A673 (cell line): ENCODE data around the gene DOCK4. TPM values are rescaled to one million over a fixed set of nuclear protein-coding genes. Genes with fewer than 3 reads are reported as not detected.

ENCODE experiments used
- BruUV-seq: library from RNA; stranded (reverse); fragments of 400-500 nt; replicated peaks from 2 replicates; lab custom pipeline; 2021; lab: Mats Ljungman, UMichigan
- CTCF ChIA-PET: fragments of 300-600 bp; sonication (Branson Sonifier 250); formaldehyde crosslinking; loops from one replicate; lab custom pipeline; 2022; ENCODE audit warnings: antibody characterized with exemption; lab: Charles Lee
- POLR2A ChIA-PET: fragments of 300-600 bp; sonication (Branson Sonifier 250); formaldehyde crosslinking; loops from one replicate; lab custom pipeline; 2022; ENCODE audit warnings: antibody characterized with exemption; ENCODE audit not compliant: low non-redundant PET; lab: Charles Lee
- DNase-seq: peaks from one replicate; pipeline ENCODE4 v3.0.0-alpha.2; 2015; ENCODE audit warnings: low spot score
- H3K27ac ChIP-seq: fragments of 200-600 bp; sonication (generic); 2 replicates; pipeline ENCODE4 v1.5.1; 2016; ENCODE audit warnings: mixed run types, low read depth, mild to moderate bottlenecking, mixed read lengths, antibody characterized with exemption, low read length; ENCODE audit not compliant: poor library complexity, severe bottlenecking
- H3K27me3 ChIP-seq: fragments of 200-600 bp; sonication (generic); replicated peaks from 2 replicates; pipeline ENCODE4 v1.6.1; 2017; ENCODE audit warnings: mixed run types, low read depth, mild to moderate bottlenecking, mixed read lengths, antibody characterized with exemption, low read length; ENCODE audit not compliant: insufficient read depth, poor library complexity
- H3K36me3 ChIP-seq: fragments of 200-600 bp; sonication (generic); 2 replicates; pipeline ENCODE4 v1.6.1; 2016; ENCODE audit warnings: mixed run types, mild to moderate bottlenecking, mixed read lengths, antibody characterized with exemption, low read length; ENCODE audit not compliant: insufficient read depth, poor library complexity, severe bottlenecking
- H3K4me1 ChIP-seq: fragments of 200-600 bp; sonication (generic); 2 replicates; pipeline ENCODE4 v1.6.1; 2017; ENCODE audit warnings: mixed run types, mild to moderate bottlenecking, mixed read lengths, antibody characterized with exemption, low read length; ENCODE audit not compliant: insufficient read depth, poor library complexity, severe bottlenecking
- H3K4me3 ChIP-seq: fragments of 200-600 bp; sonication (generic); 2 replicates; pipeline ENCODE4 v1.5.1; 2016; ENCODE audit warnings: low read depth, mixed run types, mild to moderate bottlenecking, mixed read lengths, low read length; ENCODE audit not compliant: poor library complexity, severe bottlenecking
- H3K9me3 ChIP-seq: fragments of 200-600 bp; sonication (generic); 2 replicates; pipeline ENCODE4 v1.6.1; 2016; ENCODE audit warnings: mixed run types, low read depth, mild to moderate bottlenecking, mixed read lengths, antibody characterized with exemption, low read length; ENCODE audit not compliant: poor library complexity, severe bottlenecking
- EZH2 ChIP-seq: fragments of 200-600 bp; sonication (generic); IDR thresholded peaks from 2 replicates; pipeline ENCODE4 v1.6.1; 2017; ENCODE audit warnings: borderline replicate concordance, low read depth, mild to moderate bottlenecking, mixed read lengths, antibody characterized with exemption, low read length; ENCODE audit not compliant: poor library complexity, severe bottlenecking
- intact Hi-C: fragments of 100-400 bp; cut with micrococcal nuclease; formaldehyde crosslinking; loops from one replicate; pipeline ENCODE4 v1.10.0; 2022; ENCODE audit not compliant: unreplicated experiment
- total RNA-seq: library from RNA; stranded (reverse); gene quantifications from 2 replicates; pipeline ENCODE4 v1.2.3, GENCODE V29; 2021
- TF ChIP-seq, protein P1 (sequence below): fragments of 300-800, 200-600 bp; sonication (generic); conservative IDR thresholded peaks from 2 replicates; pipeline ENCODE4 v1.5.1; 2017; ENCODE audit warnings: low read depth, mild to moderate bottlenecking, antibody characterized with exemption, low read length, moderate library complexity, mixed read lengths

DOCK4 gene
- total RNA-seq, 1 experiment from 2014 or later = 28.5 TPM

GRCh38 chr7:112065758-112066157 is 140.4 kb downstream of the DOCK4 start:
- H3K4me3 ChIP-seq = no peak overlapping the region
- no peaks in the 10 kb centered on the region for H3K9me3 ChIP-seq
- no peaks in the 10 kb centered on the region for H3K27me3 ChIP-seq
- no TSS peak for BruUV-seq
- DNase-seq = no peak
- ChIA-PET POLR2A (no interaction called here), CTCF (no interaction called here)
- H3K4me1 ChIP-seq = no peaks in the 10 kb centered on the region
- intact Hi-C loops = no loop called here
- H3K36me3 ChIP-seq = no peaks in the 10 kb centered on the region
- no peak overlapping the region for H3K27ac ChIP-seq
- no peak for TF ChIP-seq EZH2
- TF ChIP-seq, protein P1, sequence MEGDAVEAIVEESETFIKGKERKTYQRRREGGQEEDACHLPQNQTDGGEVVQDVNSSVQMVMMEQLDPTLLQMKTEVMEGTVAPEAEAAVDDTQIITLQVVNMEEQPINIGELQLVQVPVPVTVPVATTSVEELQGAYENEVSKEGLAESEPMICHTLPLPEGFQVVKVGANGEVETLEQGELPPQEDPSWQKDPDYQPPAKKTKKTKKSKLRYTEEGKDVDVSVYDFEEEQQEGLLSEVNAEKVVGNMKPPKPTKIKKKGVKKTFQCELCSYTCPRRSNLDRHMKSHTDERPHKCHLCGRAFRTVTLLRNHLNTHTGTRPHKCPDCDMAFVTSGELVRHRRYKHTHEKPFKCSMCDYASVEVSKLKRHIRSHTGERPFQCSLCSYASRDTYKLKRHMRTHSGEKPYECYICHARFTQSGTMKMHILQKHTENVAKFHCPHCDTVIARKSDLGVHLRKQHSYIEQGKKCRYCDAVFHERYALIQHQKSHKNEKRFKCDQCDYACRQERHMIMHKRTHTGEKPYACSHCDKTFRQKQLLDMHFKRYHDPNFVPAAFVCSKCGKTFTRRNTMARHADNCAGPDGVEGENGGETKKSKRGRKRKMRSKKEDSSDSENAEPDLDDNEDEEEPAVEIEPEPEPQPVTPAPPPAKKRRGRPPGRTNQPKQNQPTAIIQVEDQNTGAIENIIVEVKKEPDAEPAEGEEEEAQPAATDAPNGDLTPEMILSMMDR = no peak

- POLR2A ChIA-PET = no interaction called here
- no peak overlapping the region for H3K4me3 ChIP-seq
- no peak for TF ChIP-seq EZH2
- TF ChIP-seq, protein P1 = no peak
- no peaks in the 10 kb centered on the region for H3K36me3 ChIP-seq
- no peaks in the 10 kb centered on the region for H3K27me3 ChIP-seq
- no peak overlapping the region for H3K27ac ChIP-seq
- H3K4me1 ChIP-seq = no peaks in the 10 kb centered on the region
- CTCF ChIA-PET = no interaction called here
- no peak for DNase-seq
- no TSS peak for BruUV-seq
- H3K9me3 ChIP-seq = no peaks in the 10 kb centered on the region
- intact Hi-C loops = no loop called here
Measured at GRCh38 chr7:112064627-112065385, 141.4 kb downstream of the DOCK4 start.

DNA sequence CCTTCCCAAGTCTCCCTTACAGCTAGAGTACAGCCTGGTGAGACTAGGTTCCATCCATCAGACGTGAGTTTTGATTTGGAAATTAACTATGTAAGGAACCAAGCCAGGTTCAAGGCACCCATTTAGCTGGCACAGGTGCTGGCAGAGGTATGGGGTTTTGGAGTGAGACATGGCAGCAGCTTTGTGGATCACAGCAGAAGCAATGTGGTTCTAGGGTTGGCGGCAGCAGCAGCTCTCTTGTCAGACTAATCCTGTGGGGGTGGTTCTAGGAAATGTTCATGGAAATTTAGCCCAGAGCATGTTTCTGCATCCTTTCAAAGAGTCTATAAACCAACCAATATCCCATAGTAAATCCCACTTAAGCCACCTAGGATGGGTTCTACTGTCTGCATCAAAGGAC is 142.2 kb downstream of the DOCK4 start:
- no TSS peak for BruUV-seq
- Histone ChIP-seq H3K36me3 (no peaks in the 10 kb centered on the region), H3K4me3 (no peak overlapping the region), H3K27ac (no peak overlapping the region), H3K27me3 (no peaks in the 10 kb centered on the region), H3K9me3 (no peaks in the 10 kb centered on the region), H3K4me1 (no peaks in the 10 kb centered on the region)
- DNase-seq = no peak
- ChIA-PET POLR2A (no interaction called here), CTCF (no interaction called here)
- intact Hi-C loops = no loop called here
- TF ChIP-seq, protein P1 = no peak
- no peak for TF ChIP-seq EZH2
